Keratinocyte (primary cell): Measurements from ENCODE around the gene KCNC2. TPM values are rescaled to one million over a fixed set of nuclear protein-coding genes. Genes with fewer than 3 reads are reported as not detected.

Source experiments
- DNase-seq: peaks from one replicate; pipeline ENCODE4 v3.0.0-alpha.2; 2011; ENCODE audit warnings: low read depth, missing footprints, low spot score
- FAIRE-seq: peaks from 2 replicates; lab custom pipeline; 2011; peaks lifted over from hg19 to GRCh38; lab: Jason Lieb, UNC
- H2AFZ ChIP-seq: 2 replicates; pipeline ENCODE4 v1.6.0; 2012; ENCODE audit warnings: low read length, control low read depth, inconsistent platforms; ENCODE audit not compliant: control insufficient read depth
- H3K27ac ChIP-seq: 2 replicates; pipeline ENCODE4 v1.5.1; 2011; ENCODE audit warnings: low read length; ENCODE audit not compliant: control insufficient read depth, insufficient read depth
- H3K27me3 ChIP-seq: 3 replicates; pipeline ENCODE4 v1.6.0; 2011; ENCODE audit warnings: low read length; ENCODE audit not compliant: control insufficient read depth, insufficient read depth; ENCODE audit errors: extremely low read depth
- H3K36me3 ChIP-seq, 2 experiments: 2 replicates in 1 of 2; 3 replicates in 1 of 2; pipeline ENCODE4 v1.5.1; 2011; ENCODE audit warnings: low read length in 2 of 2, mild to moderate bottlenecking in 1 of 2; ENCODE audit not compliant: control insufficient read depth in 2 of 2, insufficient read depth in 2 of 2; ENCODE audit errors: extremely low read depth in 1 of 2
- H3K4me1 ChIP-seq: 3 replicates; pipeline ENCODE4 v1.5.1; 2011; ENCODE audit warnings: low read length; ENCODE audit not compliant: control insufficient read depth, insufficient read depth; ENCODE audit errors: extremely low read depth
- H3K4me2 ChIP-seq: 3 replicates; pipeline ENCODE4 v1.6.0; 2011; ENCODE audit warnings: low read depth, low read length; ENCODE audit not compliant: control insufficient read depth, insufficient read depth; ENCODE audit errors: extremely low read depth
- H3K4me3 ChIP-seq, 3 experiments: fragments of 200-600 bp in 1 of 3; sonication (generic) in 1 of 3; 2 replicates in 2 of 3; 3 replicates in 1 of 3; pipeline ENCODE4 v1.5.1; 2011 to 2016; ENCODE audit warnings: low read length in 3 of 3, mild to moderate bottlenecking in 3 of 3, control low read depth in 2 of 3, inconsistent platforms in 1 of 3, low read depth in 1 of 3, mixed read lengths in 1 of 3, mixed run types in 1 of 3, moderate library complexity in 1 of 3; ENCODE audit not compliant: control insufficient read depth in 2 of 3, insufficient read depth in 2 of 3; ENCODE audit errors: extremely low read depth in 1 of 3
- H3K79me2 ChIP-seq: 2 replicates; pipeline ENCODE4 v1.6.0; 2012; ENCODE audit warnings: low read length; ENCODE audit not compliant: control insufficient read depth, insufficient read depth
- H3K9ac ChIP-seq: 3 replicates; pipeline ENCODE4 v1.6.0; 2011; ENCODE audit warnings: low read length; ENCODE audit not compliant: control insufficient read depth, insufficient read depth; ENCODE audit errors: extremely low read depth
- H3K9me1 ChIP-seq: 3 replicates; pipeline ENCODE4 v1.6.0; 2011; ENCODE audit warnings: low read length; ENCODE audit not compliant: control insufficient read depth, insufficient read depth; ENCODE audit errors: extremely low read depth
- H3K9me3 ChIP-seq: 2 replicates; pipeline ENCODE4 v1.5.1; 2012; ENCODE audit warnings: low read depth, low read length; ENCODE audit not compliant: control insufficient read depth
- H4K20me1 ChIP-seq: 3 replicates; pipeline ENCODE4 v1.6.0; 2011; ENCODE audit warnings: low read length; ENCODE audit not compliant: control insufficient read depth, insufficient read depth; ENCODE audit errors: extremely low read depth
- EZH2 ChIP-seq: IDR thresholded peaks from one replicate; pipeline ENCODE4 v1.6.1; 2012; ENCODE audit warnings: inconsistent platforms, mild to moderate bottlenecking, low read length, moderate library complexity
- dilution Hi-C: fragments of 300-500 bp; cut with MboI; formaldehyde crosslinking; loops from one replicate; pipeline ENCODE4 v1.7.0; 2020; ENCODE audit warnings: low sequenced_read_pairs; ENCODE audit not compliant: extremely low pct_ligation_motif_present
- polyA plus RNA-seq, 5 experiments: library from polyadenylated mRNA; depleted of rRNA in 3 of 5; stranded (reverse) in 3 of 5; stranded (forward) in 1 of 5; unstranded in 1 of 5; fragments of >200 nt; gene quantifications; 1 replicate in 1 of 5; 2 replicates in 3 of 5; 3 replicates in 1 of 5; pipeline versions ENCODE4 v1.2.1 to v1.2.3, GENCODE V29; 2011 to 2012; ENCODE audit warnings: missing spikeins in 2 of 5, low read depth in 1 of 5, low replicate concordance in 1 of 5
- TF ChIP-seq, protein P1 (sequence below), 3 experiments: IDR thresholded peaks in 1 of 3; conservative IDR thresholded peaks in 1 of 3; optimal IDR thresholded peaks in 1 of 3; 2 replicates in 2 of 3; 3 replicates in 1 of 3; pipeline versions ENCODE3 to v1.5.1; 2011; ENCODE audit warnings: low read length in 3 of 3, mild to moderate bottlenecking in 3 of 3, moderate library complexity in 2 of 3, control low read depth in 1 of 3, inconsistent platforms in 1 of 3; ENCODE audit not compliant: insufficient read depth in 2 of 3; ENCODE audit errors: extremely low read depth in 1 of 3

The KCNC2 gene
- polyA plus RNA-seq, 1 donor (not counting 4 experiments of a cell fraction or from before 2014, with no cell fraction given): not detected

DNA sequence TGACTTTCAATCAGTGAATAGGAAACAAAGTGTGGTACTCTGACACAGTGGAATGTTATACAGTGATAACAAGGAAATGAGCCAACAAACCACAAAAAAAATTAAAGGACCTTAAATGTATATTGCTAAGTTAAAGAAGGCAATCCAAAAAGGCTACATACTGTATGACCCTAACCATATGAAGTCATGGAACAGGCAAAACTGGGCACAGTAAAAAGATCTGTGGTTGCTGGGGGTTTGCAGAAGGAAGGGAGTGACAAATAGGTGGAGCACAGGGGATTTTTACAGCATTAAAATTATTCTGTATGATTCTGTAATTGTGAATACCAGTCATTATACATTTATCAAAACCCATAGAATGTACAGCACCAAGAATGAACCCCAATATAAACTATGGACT is 112.6 kb downstream of the KCNC2 start:
- H3K79me2 ChIP-seq: no peaks in the 10 kb centered on the region
- H3K4me2 ChIP-seq: no peak overlapping the region
- no peaks in the 10 kb centered on the region for H3K36me3 ChIP-seq
- dilution Hi-C loops: no loop called here
- H3K4me1 ChIP-seq: no peaks in the 10 kb centered on the region
- H3K27me3 ChIP-seq: no peaks in the 10 kb centered on the region
- DNase-seq: no peak
- H3K9me1 ChIP-seq: no peaks in the 10 kb centered on the region
- H3K4me3 ChIP-seq: no peak overlapping the region
- no peaks in the 10 kb centered on the region for H4K20me1 ChIP-seq
- TF ChIP-seq, protein P1, sequence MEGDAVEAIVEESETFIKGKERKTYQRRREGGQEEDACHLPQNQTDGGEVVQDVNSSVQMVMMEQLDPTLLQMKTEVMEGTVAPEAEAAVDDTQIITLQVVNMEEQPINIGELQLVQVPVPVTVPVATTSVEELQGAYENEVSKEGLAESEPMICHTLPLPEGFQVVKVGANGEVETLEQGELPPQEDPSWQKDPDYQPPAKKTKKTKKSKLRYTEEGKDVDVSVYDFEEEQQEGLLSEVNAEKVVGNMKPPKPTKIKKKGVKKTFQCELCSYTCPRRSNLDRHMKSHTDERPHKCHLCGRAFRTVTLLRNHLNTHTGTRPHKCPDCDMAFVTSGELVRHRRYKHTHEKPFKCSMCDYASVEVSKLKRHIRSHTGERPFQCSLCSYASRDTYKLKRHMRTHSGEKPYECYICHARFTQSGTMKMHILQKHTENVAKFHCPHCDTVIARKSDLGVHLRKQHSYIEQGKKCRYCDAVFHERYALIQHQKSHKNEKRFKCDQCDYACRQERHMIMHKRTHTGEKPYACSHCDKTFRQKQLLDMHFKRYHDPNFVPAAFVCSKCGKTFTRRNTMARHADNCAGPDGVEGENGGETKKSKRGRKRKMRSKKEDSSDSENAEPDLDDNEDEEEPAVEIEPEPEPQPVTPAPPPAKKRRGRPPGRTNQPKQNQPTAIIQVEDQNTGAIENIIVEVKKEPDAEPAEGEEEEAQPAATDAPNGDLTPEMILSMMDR (optimal IDR thresholded peaks at IDR 0.05 in 1 of 3, IDR thresholded peaks at IDR 0.05 in 1 of 3, conservative IDR thresholded peaks at IDR 0.05 in 1 of 3; ENCODE audit: extremely low read depth in 1 of 3, insufficient read depth in 2 of 3, low read length in 3 of 3): no peak
- TF ChIP-seq EZH2: no peak
- no peak overlapping the region for H3K27ac ChIP-seq
- no peak overlapping the region for H3K9ac ChIP-seq
- H2AFZ ChIP-seq: no peak overlapping the region
- no peaks in the 10 kb centered on the region for H3K9me3 ChIP-seq
- FAIRE-seq: no peak

DNA sequence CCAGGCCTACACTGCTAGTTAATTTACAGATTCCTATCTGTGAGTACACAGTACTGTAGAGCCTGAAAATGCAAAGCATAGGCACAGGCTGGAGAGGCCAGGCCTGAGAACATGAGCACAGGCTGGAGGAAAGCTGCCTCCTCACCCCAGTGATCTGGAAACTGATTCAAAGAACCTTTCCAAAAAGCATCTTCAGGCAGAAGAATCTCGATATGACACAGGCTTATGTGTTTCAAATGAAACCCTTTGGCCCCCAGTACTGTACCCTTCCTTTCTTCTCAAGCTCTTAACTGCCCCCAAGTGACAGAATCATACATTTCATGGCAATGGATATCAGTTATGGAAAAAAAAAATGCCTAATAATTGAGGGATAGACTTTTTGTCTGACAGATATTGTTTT is 122.0 kb downstream of the KCNC2 start:
- dilution Hi-C loops: no loop called here
- Histone ChIP-seq H3K27ac (no peak overlapping the region), H3K27me3 (no peaks in the 10 kb centered on the region), H3K4me2 (no peak overlapping the region), H3K9ac (no peak overlapping the region), H3K36me3 (no peaks in the 10 kb centered on the region), H3K79me2 (no peaks in the 10 kb centered on the region), H4K20me1 (no peaks in the 10 kb centered on the region), H2AFZ (no peak overlapping the region), H3K9me1 (no peaks in the 10 kb centered on the region), H3K4me3 (no peak overlapping the region), H3K4me1 (no peaks in the 10 kb centered on the region), H3K9me3 (no peaks in the 10 kb centered on the region)
- FAIRE-seq (no peak), DNase-seq (no peak)
- no peak for TF ChIP-seq EZH2
- TF ChIP-seq, protein P1 (optimal IDR thresholded peaks at IDR 0.05 in 1 of 3, IDR thresholded peaks at IDR 0.05 in 1 of 3, conservative IDR thresholded peaks at IDR 0.05 in 1 of 3; ENCODE audit: extremely low read depth in 1 of 3, insufficient read depth in 2 of 3, low read length in 3 of 3): no peak
